Stimulated activated CD8-positive, alpha-beta memory T cell treated with anti-CD3 and anti-CD28 coated beads, Interleukin-7, amount 100 ng/mL, for 4 hours (primary cell): ENCODE results near the gene FGFR2.

Experiments
- DNase-seq, 2 donors: peaks; one replicate each; pipeline ENCODE4 v3.0.0-alpha.2; 2020; ENCODE audit warnings: low read depth in 2 of 2

FGFR2 gene

GRCh38 chr10:121494296-121494695, 103.9 kb downstream of the FGFR2 start:
- DNase-seq, result no peak

- DNase-seq, result no peak
These were observed 104.7 kb downstream of the FGFR2 start for GRCh38 chr10:121493521-121493920.

DNA sequence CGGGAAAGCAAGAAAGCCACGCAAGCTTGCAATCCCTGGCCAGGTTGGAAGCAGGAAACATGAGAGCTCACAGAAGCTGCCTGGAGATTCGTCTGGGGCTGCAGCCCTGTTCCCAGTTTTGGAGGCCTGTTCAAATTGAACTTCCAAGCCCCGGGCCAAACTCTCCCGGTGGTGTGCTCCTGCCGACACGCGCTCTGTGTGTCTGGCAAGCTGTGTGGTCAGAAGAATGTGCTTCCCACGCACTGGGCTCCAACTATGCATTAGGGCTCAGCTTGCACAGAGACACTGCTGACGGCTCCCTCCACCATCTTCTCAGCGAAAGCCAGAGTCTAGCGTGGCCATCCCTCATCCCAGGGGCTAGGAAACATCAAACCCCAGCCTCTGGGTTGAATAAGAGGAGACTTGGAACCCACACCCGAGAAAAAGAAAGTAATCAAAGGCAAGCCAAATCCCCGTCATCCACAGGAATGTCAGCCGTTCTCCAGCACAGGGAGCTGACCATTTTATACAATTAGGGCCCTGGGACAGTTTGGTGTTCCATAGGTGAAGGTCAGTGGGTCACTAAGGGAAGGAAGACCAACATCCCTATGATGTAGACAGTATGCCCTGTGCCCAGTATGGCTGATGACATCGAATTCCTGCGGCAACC, 107.2 kb downstream of the FGFR2 start:
- no peak for DNase-seq

GRCh38 chr10:121485436-121486139, 112.7 kb downstream of the FGFR2 start:
- no peak for DNase-seq

DNA sequence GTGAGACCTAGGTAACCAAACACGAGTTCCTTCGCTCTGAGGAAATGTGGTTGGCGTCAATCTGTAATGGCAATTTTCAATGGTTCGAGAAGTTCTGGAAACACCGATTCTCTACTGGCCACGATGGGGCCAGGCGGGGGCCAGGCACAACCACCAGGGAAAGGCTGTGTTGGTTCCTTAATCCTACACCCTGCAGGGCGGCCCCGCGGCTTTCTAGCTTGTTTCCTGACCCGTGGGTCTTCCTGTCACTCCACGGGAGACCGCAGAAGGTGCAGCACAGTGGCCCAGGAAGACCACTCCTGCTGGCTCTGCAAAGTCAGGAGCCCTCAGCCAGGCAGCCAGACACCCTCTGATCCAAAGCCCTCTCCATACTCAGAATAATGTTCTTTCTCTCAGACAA, 113.4 kb downstream of the FGFR2 start:
- DNase-seq, result no peak

DNA sequence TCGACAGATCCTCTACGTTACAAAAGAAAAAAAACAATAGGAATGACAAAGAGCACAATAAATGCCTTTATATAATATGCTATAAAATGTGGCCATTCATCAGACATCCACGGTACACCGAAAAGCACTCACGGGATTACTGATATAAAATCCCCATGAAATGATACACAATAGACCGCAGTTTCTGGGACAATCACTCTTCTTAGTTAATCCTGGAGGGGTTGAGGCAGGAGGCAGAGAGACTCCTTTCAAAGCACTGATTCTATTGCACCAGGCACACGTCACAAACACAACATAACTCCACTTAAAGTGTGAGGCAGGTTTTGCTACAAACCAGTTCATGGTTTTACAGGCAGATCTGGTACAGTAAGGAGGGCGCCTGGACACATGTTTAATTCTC, 113.8 kb downstream of the FGFR2 start:
- DNase-seq, result no peak

GRCh38 chr10:121481180-121481579, 117.1 kb downstream of the FGFR2 start:
- no peak for DNase-seq

DNA sequence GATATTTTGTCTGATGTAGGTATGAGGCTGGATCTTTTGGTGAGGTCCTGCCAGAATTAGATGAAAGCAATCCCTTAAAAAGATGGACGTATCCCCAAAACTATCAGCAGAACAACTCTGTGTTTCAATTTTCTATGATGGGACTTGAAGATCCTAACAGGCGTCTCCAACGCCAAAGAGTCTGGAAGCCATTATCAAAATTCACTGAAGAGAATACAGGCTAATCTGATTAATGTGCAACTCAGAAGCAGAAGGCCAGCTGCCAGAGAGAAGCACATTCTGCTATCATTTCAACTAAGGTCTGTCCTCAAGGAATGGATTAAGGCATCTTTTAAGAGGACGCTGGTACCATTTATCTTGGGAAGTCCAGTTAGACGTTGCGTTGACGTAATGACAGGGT, 119.7 kb downstream of the FGFR2 start:
- no peak for DNase-seq

DNA sequence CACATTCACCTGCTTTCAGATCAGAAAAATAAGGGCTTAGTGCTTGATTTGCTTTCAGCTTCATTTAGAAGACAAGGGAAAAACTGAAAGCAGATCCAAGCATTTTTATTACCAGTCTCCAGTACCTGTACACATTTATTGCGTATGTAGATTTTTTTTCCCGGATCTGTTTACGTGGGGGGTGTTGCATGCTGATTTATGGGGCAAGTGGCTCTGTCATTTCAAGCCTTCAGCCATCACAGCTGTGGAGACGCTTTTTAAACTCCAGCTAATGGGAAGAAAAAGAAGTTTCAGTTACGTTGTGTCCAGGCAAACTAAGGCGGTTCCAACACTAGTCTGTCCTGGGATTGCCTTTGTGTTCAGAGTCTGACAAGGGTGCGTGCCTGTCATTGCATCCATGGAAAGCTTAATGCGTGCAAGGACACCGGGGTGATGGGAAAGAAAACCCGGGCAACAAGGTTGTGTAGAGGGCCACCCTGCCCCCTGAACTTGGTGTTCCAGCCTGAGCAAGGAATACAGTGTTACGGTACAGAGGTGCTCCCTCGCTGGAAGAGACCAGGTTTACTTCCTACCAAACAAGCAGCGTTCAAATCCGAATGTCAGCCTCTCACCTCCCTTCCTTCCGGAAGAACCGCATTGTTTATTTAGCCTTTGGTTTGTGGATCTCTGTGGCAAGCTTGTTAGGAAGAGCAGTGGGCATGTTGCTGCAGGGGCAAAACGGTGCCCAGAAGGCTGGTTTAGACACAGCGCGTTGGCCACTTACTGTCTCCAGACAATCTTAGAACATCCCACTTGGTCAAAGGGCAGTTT, 128.2 kb downstream of the FGFR2 start:
- no peak for DNase-seq

- no peak for DNase-seq
These were observed 129.5 kb downstream of the FGFR2 start for GRCh38 chr10:121468726-121469125.

- no peak for DNase-seq
These were observed 131.8 kb downstream of the FGFR2 start for GRCh38 chr10:121466424-121466823.

GRCh38 chr10:121465215-121465614, 133.0 kb downstream of the FGFR2 start:
- DNase-seq, result no peak

- no peak for DNase-seq
These were observed 133.7 kb downstream of the FGFR2 start for GRCh38 chr10:121464517-121464916.

DNA sequence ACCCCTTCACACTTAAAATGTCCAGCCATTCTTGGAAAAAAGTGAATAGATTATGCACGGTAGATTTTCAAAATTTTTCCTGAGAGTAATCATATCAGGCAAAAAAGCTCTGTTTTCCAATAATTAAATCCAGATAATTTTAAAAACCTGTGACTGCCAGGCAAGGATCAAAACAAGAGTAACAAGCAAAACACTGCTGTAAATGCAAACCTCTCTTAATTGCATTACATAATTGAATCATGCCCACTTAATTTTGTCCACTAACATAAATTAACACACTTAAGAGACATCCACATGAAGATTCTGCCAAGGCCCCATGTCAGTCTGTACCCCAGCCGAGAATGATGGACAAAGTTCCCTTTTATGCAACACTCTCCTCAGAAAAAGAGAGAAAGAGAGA, 135.3 kb downstream of the FGFR2 start:
- DNase-seq, result no peak

DNA sequence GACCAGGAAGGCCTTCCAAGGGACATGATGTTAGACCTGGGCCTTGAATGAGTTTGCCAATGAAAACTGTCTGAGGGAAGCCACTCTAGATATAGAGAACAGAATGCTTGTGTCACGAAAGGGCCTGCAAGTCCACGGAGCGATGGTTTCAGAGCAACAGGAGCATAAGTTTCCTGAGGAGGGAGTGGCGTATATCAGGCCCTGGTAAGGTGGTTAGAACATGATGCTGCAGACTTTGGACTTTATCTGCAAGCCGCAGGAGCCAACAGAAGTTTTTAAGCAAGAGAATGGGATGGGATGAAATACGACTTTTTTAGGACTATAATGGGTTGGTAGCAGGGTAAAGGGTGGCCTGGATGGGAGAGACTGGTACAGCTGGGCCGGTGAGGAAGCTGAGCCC, 136.0 kb downstream of the FGFR2 start:
- DNase-seq, result no peak

- DNase-seq, result no peak
These were observed 136.9 kb downstream of the FGFR2 start for GRCh38 chr10:121461307-121461706.

GRCh38 chr10:121460733-121461132, 137.5 kb downstream of the FGFR2 start:
- DNase-seq, result no peak

- DNase-seq, result no peak
These were observed 138.4 kb downstream of the FGFR2 start for GRCh38 chr10:121459622-121460453.

- no peak for DNase-seq
These were observed 139.0 kb downstream of the FGFR2 start for GRCh38 chr10:121459279-121459621.

- DNase-seq, result no peak
These were observed 140.5 kb downstream of the FGFR2 start for GRCh38 chr10:121457729-121458128.

DNA sequence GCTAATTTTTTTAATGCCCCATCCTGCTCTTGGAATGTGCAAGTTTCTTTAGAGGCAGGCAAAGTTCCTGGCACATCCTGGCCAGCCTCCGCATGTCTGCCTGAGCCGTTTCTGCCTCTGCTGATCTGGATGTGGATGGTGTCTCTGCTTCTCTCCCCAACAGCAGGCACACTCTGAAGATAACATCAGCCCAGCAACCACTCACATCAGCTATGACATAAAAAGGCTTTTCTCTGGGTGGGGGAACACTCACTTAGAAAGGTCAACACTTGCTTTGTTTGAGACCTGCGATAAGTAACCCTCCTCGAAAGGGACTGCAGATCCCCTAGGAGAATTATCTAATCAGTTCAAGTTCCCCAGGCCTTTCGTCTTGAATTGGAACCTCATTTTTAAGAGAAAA, 142.9 kb downstream of the FGFR2 start:
- DNase-seq, result no peak

GRCh38 chr10:121454781-121455180, 143.5 kb downstream of the FGFR2 start:
- no peak for DNase-seq
